GM12878 (cell line): ENCODE measurements around the gene ZC3H15. TPM values are rescaled to one million over a fixed set of nuclear protein-coding genes. Genes with fewer than 3 reads are reported as not detected.

ENCODE experiments used
- ATAC-seq: fragments of 200-7000 bp; cut with Tn5 transposase; 3 replicates; pipeline ENCODE4 v1.9.1; 2020; ENCODE audit warnings: mild to moderate bottlenecking, moderate library complexity
- BruUV-seq: library from RNA; stranded (reverse); fragments of 400-500 nt; replicated peaks from 2 replicates; lab custom pipeline; 2021; lab: Mats Ljungman, UMichigan
- CTCF ChIA-PET: fragments of 300-600 bp; sonication (Branson Sonifier 250); formaldehyde crosslinking; extraction: SDS; loops from one replicate; lab custom pipeline; 2021; ENCODE audit warnings: inconsistent platforms; lab: Yijun Ruan, JAX
- POLR2A ChIA-PET: fragments of 350-600 bp; formaldehyde crosslinking; extraction: SDS; loops from one replicate; lab custom pipeline; 2021; ENCODE audit warnings: inconsistent platforms; lab: Charles Lee
- RAD21 ChIA-PET: fragments of 300-600 bp; sonication (Branson Sonifier 250); formaldehyde crosslinking; loops from one replicate; lab custom pipeline; 2023; ENCODE audit warnings: antibody characterized with exemption; ENCODE audit not compliant: unreplicated experiment; lab: Charles Lee
- SMC1A ChIA-PET: fragments of 300-600 bp; sonication (Branson Sonifier 250); formaldehyde crosslinking; loops from one replicate; lab custom pipeline; 2023; ENCODE audit not compliant: unreplicated experiment, uncharacterized antibody; lab: Charles Lee
- DNase-seq: peaks from one replicate; pipeline ENCODE4 v3.0.0-alpha.2; 2011; ENCODE audit warnings: low read depth, low spot score
- FAIRE-seq: peaks from 3 replicates; lab custom pipeline; 2011; peaks lifted over from hg19 to GRCh38; lab: Jason Lieb, UNC
- H2AFZ ChIP-seq: 2 replicates; pipeline ENCODE4 v1.6.0; 2011; ENCODE audit warnings: low read depth, low read length, control low read depth; ENCODE audit not compliant: control insufficient read depth
- H3K27ac ChIP-seq: 2 replicates; pipeline ENCODE4 v1.5.1; 2011; ENCODE audit warnings: control low read depth; ENCODE audit not compliant: control insufficient read depth, insufficient read depth
- H3K27me3 ChIP-seq, 2 experiments: replicated peaks in 1 of 2; 2 replicates each; pipeline versions ENCODE4 v1.6.0 to v1.6.1; 2011; ENCODE audit warnings: low read length in 1 of 2; ENCODE audit not compliant: control insufficient read depth in 2 of 2, insufficient read depth in 2 of 2
- H3K36me3 ChIP-seq, 2 experiments: 2 replicates each; pipeline ENCODE4 v1.5.1; 2011; ENCODE audit warnings: low read length in 1 of 2; ENCODE audit not compliant: control insufficient read depth in 2 of 2, insufficient read depth in 2 of 2
- H3K4me1 ChIP-seq: 2 replicates; pipeline ENCODE4 v1.6.1; 2011; ENCODE audit warnings: mild to moderate bottlenecking, low read length, moderate library complexity, mixed read lengths; ENCODE audit not compliant: control insufficient read depth, insufficient read depth
- H3K4me2 ChIP-seq: 2 replicates; pipeline ENCODE4 v1.6.0; 2011; ENCODE audit warnings: control low read depth; ENCODE audit not compliant: control insufficient read depth, insufficient read depth
- H3K4me3 ChIP-seq: fragments of 200-600 bp; sonication (generic); 2 replicates; pipeline ENCODE4 v1.5.1; 2016
- H3K79me2 ChIP-seq: 2 replicates; pipeline ENCODE4 v1.6.0; 2011; ENCODE audit warnings: low read length; ENCODE audit not compliant: control insufficient read depth, insufficient read depth
- H3K9ac ChIP-seq: 2 replicates; pipeline ENCODE4 v1.8.0; 2011; ENCODE audit warnings: low read length, control low read depth, mixed read lengths; ENCODE audit not compliant: control insufficient read depth, insufficient read depth
- H3K9me3 ChIP-seq: replicated peaks from 3 replicates; pipeline ENCODE4 v1.5.1; 2011; ENCODE audit warnings: mild to moderate bottlenecking, low read length; ENCODE audit not compliant: control insufficient read depth, insufficient read depth
- H4K20me1 ChIP-seq: 2 replicates; pipeline ENCODE4 v1.6.0; 2011; ENCODE audit not compliant: control insufficient read depth, insufficient read depth
- ASH2L ChIP-seq: fragments of 300-600, 200-600 bp; sonication (generic); IDR thresholded peaks from 2 replicates; pipeline ENCODE4 v1.6.1; 2017; ENCODE audit warnings: low read depth, mild to moderate bottlenecking, borderline replicate concordance
- CHD2 ChIP-seq: IDR thresholded peaks from 2 replicates; pipeline ENCODE4 v1.6.1; 2011; ENCODE audit warnings: low read depth, low read length, improper control_type of control experiment, borderline replicate concordance
- GABPA ChIP-seq: IDR thresholded peaks from 2 replicates; pipeline ENCODE4 v1.6.1; 2014; ENCODE audit warnings: antibody characterized with exemption, low read depth, mild to moderate bottlenecking, inconsistent platforms
- HCFC1 ChIP-seq: fragments of 150-350 bp; IDR thresholded peaks from 2 replicates; pipeline ENCODE4 v1.6.1; 2014; ENCODE audit warnings: low read length
- JUNB ChIP-seq: IDR thresholded peaks from 2 replicates; pipeline ENCODE4 v1.6.1; 2016; ENCODE audit warnings: antibody characterized with exemption, mild to moderate bottlenecking
- KDM1A ChIP-seq: fragments of 200-600 bp; sonication (generic); IDR thresholded peaks from 2 replicates; pipeline ENCODE4 v1.6.1; 2016; ENCODE audit warnings: borderline replicate concordance
- NFIC ChIP-seq: IDR thresholded peaks from 2 replicates; pipeline ENCODE4 v1.6.1; 2012; ENCODE audit warnings: low read depth, mild to moderate bottlenecking, inconsistent platforms, low read length, moderate library complexity
- RCOR1 ChIP-seq: conservative IDR thresholded peaks from 2 replicates; pipeline ENCODE4 v1.6.1; 2012; ENCODE audit warnings: low read depth, low read length, improper control_type of control experiment
- RUNX3 ChIP-seq: IDR thresholded peaks from 2 replicates; pipeline ENCODE4 v1.6.1; 2012; ENCODE audit warnings: low read length, inconsistent platforms
- SMC3 ChIP-seq: IDR thresholded peaks from 2 replicates; pipeline ENCODE4 v1.6.1; 2011; ENCODE audit warnings: low read length, improper control_type of control experiment, borderline replicate concordance
- SPI1 ChIP-seq: IDR thresholded peaks from 2 replicates; pipeline ENCODE4 v1.6.1; 2011; ENCODE audit warnings: low read depth, mild to moderate bottlenecking, low read length, moderate library complexity, borderline replicate concordance; ENCODE audit not compliant: insufficient read depth
- TAF1 ChIP-seq: IDR thresholded peaks from 2 replicates; pipeline ENCODE4 v1.6.1; 2011; ENCODE audit warnings: mild to moderate bottlenecking, low read depth, low read length, borderline replicate concordance
- ZNF217 ChIP-seq: fragments of 450-650 bp; IDR thresholded peaks from 2 replicates; pipeline ENCODE4 v1.6.1; 2017; ENCODE audit warnings: antibody characterized with exemption, mild to moderate bottlenecking
- ZNF384 ChIP-seq: IDR thresholded peaks from 2 replicates; pipeline ENCODE4 v1.6.1; 2012; ENCODE audit warnings: low read depth, mild to moderate bottlenecking, low read length, improper control_type of control experiment, borderline replicate concordance
- ZSCAN29 ChIP-seq: fragments of 450-650 bp; IDR thresholded peaks from 2 replicates; pipeline ENCODE4 v1.6.1; 2017; ENCODE audit warnings: mild to moderate bottlenecking, moderate library complexity
- WGBS: methylation state at CpG from one replicate; pipeline ENCODE4 v1.1.6; 2016; ENCODE audit warnings: low lambda C conversion rate; ENCODE audit not compliant: insufficient replicate concordance, insufficient coverage; ENCODE audit errors: missing lambda C conversion rate; 5-methylcytosine and 5-hydroxymethylcytosine counted together
- in situ Hi-C: fragments of 300-500 bp; cut with MboI; formaldehyde crosslinking; loops from 9 replicates; pipeline ENCODE4 v1.14.3; 2018; ENCODE audit warnings: mixed read lengths
- intact Hi-C: fragments of 100-400 bp; cut with micrococcal nuclease; formaldehyde crosslinking; loops from one replicate; pipeline ENCODE4 v1.14.2; 2022; ENCODE audit not compliant: unreplicated experiment
- polyA plus RNA-seq, 11 experiments: library from polyadenylated mRNA; depleted of rRNA in 4 of 11; unstranded in 6 of 11; stranded (reverse) in 5 of 11; fragments of >200 nt; fragmentation: Nextera tagmentation in 4 of 11; fragmentation: Illumina TruSeq in 1 of 11; extraction: Ambion mirVana in 4 of 11; extraction: Trizol in 1 of 11; gene quantifications; 1 replicate in 1 of 11; 2 replicates in 10 of 11; pipeline versions ENCODE4 v1.2.1 to v1.2.3, GENCODE V29; 2011 to 2016; ENCODE audit warnings: inconsistent platforms in 2 of 11, missing spikeins in 2 of 11, low read depth in 1 of 11
- total RNA-seq, 4 experiments: library from RNA; depleted of rRNA in 3 of 4; stranded (reverse); fragments of >200 nt in 3 of 4; fragmentation: Illumina TruSeq in 1 of 4; extraction: Trizol in 1 of 4; gene quantifications; 2 replicates each; pipeline versions ENCODE4 v1.2.1 to v1.2.3, GENCODE V29; 2013 to 2021
- TF ChIP-seq, protein P1 (sequence below): fragments of 450-650 bp; IDR thresholded peaks from 2 replicates; pipeline ENCODE4 v1.6.1; 2017; ENCODE audit warnings: low read depth, mild to moderate bottlenecking, moderate library complexity
- TF ChIP-seq, protein P2 (sequence below): IDR thresholded peaks from 2 replicates; pipeline ENCODE4 v1.6.1; 2012; ENCODE audit warnings: low read depth, low read length, improper control_type of control experiment

Gene ZC3H15
- total and polyA plus RNA-seq, 10 of the 15 experiments (the other 5 are each of a cell fraction or from before 2014, with no cell fraction given), result 51.5 to 152 (median 123) TPM

DNA sequence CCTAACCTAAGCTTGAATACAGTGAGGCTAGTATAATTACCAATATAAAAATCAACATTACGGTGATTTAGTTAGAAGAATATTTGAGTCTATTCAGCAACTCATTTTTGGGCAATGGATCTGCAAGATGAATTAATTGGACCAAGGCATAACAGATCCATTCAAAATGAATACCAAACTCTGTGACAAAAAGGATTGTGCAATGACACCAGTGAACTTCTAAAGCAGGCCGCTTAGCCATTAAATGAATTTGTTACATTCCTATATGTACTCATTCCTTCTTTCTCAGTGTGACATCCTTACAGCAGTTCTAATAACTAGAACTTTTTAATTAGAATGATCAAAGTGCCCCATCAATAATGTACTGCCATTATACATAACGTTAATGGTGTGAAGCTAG, 44.3 kb downstream of the ZC3H15 start:
- ChIA-PET RAD21 (interaction anchor here (1.4 kb wide), 1 partner anchor 111 kb away, joined by 3 read pairs; no protein-coding TSS in a partner anchor), POLR2A (no interaction called here)

More for the DNA sequence above, 44.3 kb downstream of the ZC3H15 start:
- Histone ChIP-seq H4K20me1 (no peaks in the 10 kb centered on the region), H3K4me3 (no peak overlapping the region), H3K36me3 (no peaks in the 10 kb centered on the region)
- ATAC-seq, result no peak
- intact Hi-C loops, result no loop called here
- TF ChIP-seq ZNF384 (no peak), JUNB (no peak), HCFC1 (no peak), RCOR1 (no peak), TAF1 (no peak), ZNF217 (no peak), KDM1A (no peak), GABPA (no peak), CHD2 (no peak), SMC3 (no peak), ZSCAN29 (no peak), RUNX3 (no peak), SPI1 (no peak), ASH2L (no peak), NFIC (no peak)
- TF ChIP-seq, protein P1, sequence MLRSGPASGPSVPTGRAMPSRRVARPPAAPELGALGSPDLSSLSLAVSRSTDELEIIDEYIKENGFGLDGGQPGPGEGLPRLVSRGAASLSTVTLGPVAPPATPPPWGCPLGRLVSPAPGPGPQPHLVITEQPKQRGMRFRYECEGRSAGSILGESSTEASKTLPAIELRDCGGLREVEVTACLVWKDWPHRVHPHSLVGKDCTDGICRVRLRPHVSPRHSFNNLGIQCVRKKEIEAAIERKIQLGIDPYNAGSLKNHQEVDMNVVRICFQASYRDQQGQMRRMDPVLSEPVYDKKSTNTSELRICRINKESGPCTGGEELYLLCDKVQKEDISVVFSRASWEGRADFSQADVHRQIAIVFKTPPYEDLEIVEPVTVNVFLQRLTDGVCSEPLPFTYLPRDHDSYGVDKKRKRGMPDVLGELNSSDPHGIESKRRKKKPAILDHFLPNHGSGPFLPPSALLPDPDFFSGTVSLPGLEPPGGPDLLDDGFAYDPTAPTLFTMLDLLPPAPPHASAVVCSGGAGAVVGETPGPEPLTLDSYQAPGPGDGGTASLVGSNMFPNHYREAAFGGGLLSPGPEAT, result no peak
- TF ChIP-seq, protein P2, sequence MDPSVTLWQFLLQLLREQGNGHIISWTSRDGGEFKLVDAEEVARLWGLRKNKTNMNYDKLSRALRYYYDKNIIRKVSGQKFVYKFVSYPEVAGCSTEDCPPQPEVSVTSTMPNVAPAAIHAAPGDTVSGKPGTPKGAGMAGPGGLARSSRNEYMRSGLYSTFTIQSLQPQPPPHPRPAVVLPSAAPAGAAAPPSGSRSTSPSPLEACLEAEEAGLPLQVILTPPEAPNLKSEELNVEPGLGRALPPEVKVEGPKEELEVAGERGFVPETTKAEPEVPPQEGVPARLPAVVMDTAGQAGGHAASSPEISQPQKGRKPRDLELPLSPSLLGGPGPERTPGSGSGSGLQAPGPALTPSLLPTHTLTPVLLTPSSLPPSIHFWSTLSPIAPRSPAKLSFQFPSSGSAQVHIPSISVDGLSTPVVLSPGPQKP, result no peak
- TF ChIP-seq, all 136 proteins: peak for 0
- in situ Hi-C loops, result no loop called here
- no peak overlapping the region for H3K4me2 ChIP-seq
- no peak for FAIRE-seq
- no peaks in the 10 kb centered on the region; the same call in 2 of the 3 replicates for H3K9me3 ChIP-seq
- SMC1A ChIA-PET, result interaction anchor here (0.7 kb wide), 1 partner anchor 26 kb away, joined by 3 read pairs; no protein-coding TSS in a partner anchor
- H3K27ac ChIP-seq, result no peak overlapping the region
- no peaks in the 10 kb centered on the region for H3K4me1 ChIP-seq
- no peaks in the 10 kb centered on the region for H3K79me2 ChIP-seq
- H2AFZ ChIP-seq, result no peak overlapping the region
- H3K27me3 ChIP-seq, result no peaks in the 10 kb centered on the region
- CTCF ChIA-PET, result interaction anchor here (0.6 to 1.9 kb wide), 3 partner anchors 10 to 1771 kb away, joined by 3 to 4 read pairs (median 3); no protein-coding TSS in a partner anchor
- WGBS, result 92% methylated on average over 3 of the region's 3 CpGs
- no peak overlapping the region for H3K9ac ChIP-seq
- no TSS peak for BruUV-seq
- no peak for DNase-seq
